ENCODE measurements around the gene WBP1.

GRCh38 chr2:74436848-74437695, 21.2 kb upstream of the WBP1 start:
- no peak for TF ChIP-seq CTCF (IDR thresholded peaks at IDR 0.05)
- no peak for TF ChIP-seq POLR2AphosphoS5 (IDR thresholded peaks at IDR 0.05; ENCODE audit: low read depth, low read length)
- no peak for TF ChIP-seq REST (IDR thresholded peaks at IDR 0.05; ENCODE audit: insufficient read depth in 1 of 2, low read depth in 2 of 2, low read length in 1 of 2)
